T-helper 17 cell (primary cell): Measurements from ENCODE around the gene C4orf50. TPM values are rescaled to one million over a fixed set of nuclear protein-coding genes. Genes with fewer than 3 reads are reported as not detected.

Experiments
- ATAC-seq: fragments of 150-1000 bp; cut with Tn5 transposase; 2 replicates; pipeline ENCODE4 v1.10.0; 2021; ENCODE audit warnings: mild to moderate bottlenecking, moderate library complexity
- DNase-seq, 3 donors: peaks; one replicate each; pipeline versions ENCODE4 v3.0.0 to v3.0.0-alpha.2; 2020 to 2021
- H3K9me3 ChIP-seq: one replicate; pipeline ENCODE4 v1.7.0; 2013; ENCODE audit warnings: low read length, mild to moderate bottlenecking; ENCODE audit not compliant: control insufficient read depth, poor library complexity, severe bottlenecking
- H3K27ac Mint-ChIP-seq: one replicate; pipeline ENCODE4 v1.8.0; 2022; ENCODE audit warnings: mild to moderate bottlenecking, moderate library complexity, mixed read lengths
- H3K27me3 Mint-ChIP-seq: one replicate; pipeline ENCODE4 v1.8.0; 2022; ENCODE audit warnings: mixed read lengths
- H3K36me3 Mint-ChIP-seq: one replicate; pipeline ENCODE4 v1.8.0; 2022; ENCODE audit warnings: low read depth, mixed read lengths
- H3K4me1 Mint-ChIP-seq: one replicate; pipeline ENCODE4 v1.8.0; 2022; ENCODE audit warnings: mild to moderate bottlenecking, mixed read lengths
- H3K4me3 Mint-ChIP-seq: one replicate; pipeline ENCODE4 v1.8.0; 2022; ENCODE audit warnings: mild to moderate bottlenecking, moderate library complexity, mixed read lengths
- total RNA-seq, 4 donors: library from RNA in 2 of 4; stranded (reverse) in 2 of 4; gene quantifications; one replicate each; pipeline ENCODE4 v1.2.3 and lab custom pipeline; 2022 to 2026

C4orf50 gene
- total RNA-seq, 2 donors from 2014 or later: 0.87 to 2.3 TPM

GRCh38 chr4:6021831-6022606 lies 3.8 kb upstream of the C4orf50 start:
- no peaks in the 10 kb centered on the region for H3K9me3 ChIP-seq
- no peak for DNase-seq
- Mint-ChIP-seq H3K4me3 (no peak overlapping the region), H3K36me3 (no peaks in the 10 kb centered on the region), H3K27ac (no peak overlapping the region), H3K4me1 (no peaks in the 10 kb centered on the region), H3K27me3 (peaks cover 39% of the 10 kb centered on the region)
- ATAC-seq: peak; percentile 35

- H3K4me1 Mint-ChIP-seq: no peaks in the 10 kb centered on the region
- no peaks in the 10 kb centered on the region for H3K9me3 ChIP-seq
- H3K4me3 Mint-ChIP-seq: no peak overlapping the region
- no peak overlapping the region for H3K27ac Mint-ChIP-seq
- DNase-seq (no peak), ATAC-seq (no peak)
- no peaks in the 10 kb centered on the region for H3K36me3 Mint-ChIP-seq
- H3K27me3 Mint-ChIP-seq: peaks cover 39% of the 10 kb centered on the region
These were observed 2.4 kb upstream of the C4orf50 start for GRCh38 chr4:6020613-6021012.

GRCh38 chr4:6019316-6020263 lies 1.4 kb upstream of the C4orf50 start:
- no peaks in the 10 kb centered on the region for H3K9me3 ChIP-seq
- Mint-ChIP-seq H3K4me1 (no peaks in the 10 kb centered on the region), H3K4me3 (no peak overlapping the region), H3K27ac (peak overlapping the region; percentile 8), H3K27me3 (peaks cover 41% of the 10 kb centered on the region), H3K36me3 (no peaks in the 10 kb centered on the region)
- ATAC-seq (no peak), DNase-seq (no peak)

- H3K4me1 Mint-ChIP-seq: no peaks in the 10 kb centered on the region
- no peaks in the 10 kb centered on the region for H3K9me3 ChIP-seq
- H3K27me3 Mint-ChIP-seq: peaks cover 44% of the 10 kb centered on the region
- no peaks in the 10 kb centered on the region for H3K36me3 Mint-ChIP-seq
- ATAC-seq (no peak), DNase-seq (no peak)
- no peak overlapping the region for H3K27ac Mint-ChIP-seq
- no peak overlapping the region for H3K4me3 Mint-ChIP-seq
These were observed 431 bp downstream of the C4orf50 start for GRCh38 chr4:6017800-6018199.

GRCh38 chr4:6017030-6017429 lies 1.2 kb downstream of the C4orf50 start:
- Mint-ChIP-seq H3K4me1 (no peaks in the 10 kb centered on the region), H3K27ac (no peak overlapping the region), H3K4me3 (no peak overlapping the region), H3K36me3 (no peaks in the 10 kb centered on the region), H3K27me3 (peaks cover 50% of the 10 kb centered on the region)
- no peaks in the 10 kb centered on the region for H3K9me3 ChIP-seq
- ATAC-seq: no peak
- DNase-seq: no peak

GRCh38 chr4:6013564-6013963 lies 4.7 kb downstream of the C4orf50 start:
- peaks cover 7% of the 10 kb centered on the region for H3K36me3 Mint-ChIP-seq
- H3K9me3 ChIP-seq: no peaks in the 10 kb centered on the region
- peaks cover 4% of the 10 kb centered on the region for H3K4me1 Mint-ChIP-seq
- DNase-seq: no peak
- no peak overlapping the region for H3K27ac Mint-ChIP-seq
- no peak overlapping the region for H3K4me3 Mint-ChIP-seq
- peaks cover 65% of the 10 kb centered on the region for H3K27me3 Mint-ChIP-seq
- no peak for ATAC-seq

GRCh38 chr4:6012200-6012599 lies 6.0 kb downstream of the C4orf50 start:
- no peak for DNase-seq
- Mint-ChIP-seq H3K27me3 (peaks cover 56% of the 10 kb centered on the region), H3K27ac (no peak overlapping the region), H3K4me1 (peaks cover 4% of the 10 kb centered on the region), H3K4me3 (no peak overlapping the region), H3K36me3 (peaks cover 7% of the 10 kb centered on the region)
- H3K9me3 ChIP-seq: no peaks in the 10 kb centered on the region
- ATAC-seq: no peak

GRCh38 chr4:6011686-6012085 lies 6.5 kb downstream of the C4orf50 start:
- H3K9me3 ChIP-seq: no peaks in the 10 kb centered on the region
- ATAC-seq (no peak), DNase-seq (no peak)
- H3K4me1 Mint-ChIP-seq: peaks cover 4% of the 10 kb centered on the region
- peaks cover 9% of the 10 kb centered on the region for H3K36me3 Mint-ChIP-seq
- H3K4me3 Mint-ChIP-seq: no peak overlapping the region
- H3K27me3 Mint-ChIP-seq: peaks cover 56% of the 10 kb centered on the region
- no peak overlapping the region for H3K27ac Mint-ChIP-seq

GRCh38 chr4:6011271-6011671 lies 7.0 kb downstream of the C4orf50 start:
- Mint-ChIP-seq H3K4me3 (no peak overlapping the region), H3K27me3 (peaks cover 56% of the 10 kb centered on the region), H3K36me3 (peaks cover 9% of the 10 kb centered on the region), H3K4me1 (peaks cover 4% of the 10 kb centered on the region), H3K27ac (no peak overlapping the region)
- no peak for DNase-seq
- no peak for ATAC-seq
- H3K9me3 ChIP-seq: no peaks in the 10 kb centered on the region

GRCh38 chr4:6010789-6011188 lies 7.4 kb downstream of the C4orf50 start:
- Mint-ChIP-seq H3K4me1 (peaks cover 4% of the 10 kb centered on the region), H3K4me3 (no peak overlapping the region), H3K27ac (no peak overlapping the region), H3K36me3 (peaks cover 9% of the 10 kb centered on the region), H3K27me3 (peaks cover 56% of the 10 kb centered on the region)
- ATAC-seq (no peak), DNase-seq (no peak)
- H3K9me3 ChIP-seq: no peaks in the 10 kb centered on the region

- Mint-ChIP-seq H3K36me3 (peaks cover 9% of the 10 kb centered on the region), H3K4me1 (peaks cover 4% of the 10 kb centered on the region), H3K4me3 (no peak overlapping the region), H3K27ac (no peak overlapping the region), H3K27me3 (peaks cover 48% of the 10 kb centered on the region)
- DNase-seq (no peak), ATAC-seq (no peak)
- H3K9me3 ChIP-seq: no peaks in the 10 kb centered on the region
These were observed 8.8 kb downstream of the C4orf50 start for GRCh38 chr4:6009452-6009851.

GRCh38 chr4:6008766-6009385 lies 9.4 kb downstream of the C4orf50 start:
- peaks cover 4% of the 10 kb centered on the region for H3K4me1 Mint-ChIP-seq
- DNase-seq: no peak
- peaks cover 9% of the 10 kb centered on the region for H3K36me3 Mint-ChIP-seq
- H3K9me3 ChIP-seq: no peaks in the 10 kb centered on the region
- no peak overlapping the region for H3K4me3 Mint-ChIP-seq
- peaks cover 48% of the 10 kb centered on the region for H3K27me3 Mint-ChIP-seq
- no peak overlapping the region for H3K27ac Mint-ChIP-seq
- no peak for ATAC-seq

- no peaks in the 10 kb centered on the region for H3K9me3 ChIP-seq
- Mint-ChIP-seq H3K36me3 (peaks cover 9% of the 10 kb centered on the region), H3K27me3 (peaks cover 45% of the 10 kb centered on the region), H3K27ac (no peak overlapping the region), H3K4me1 (peaks cover 4% of the 10 kb centered on the region), H3K4me3 (no peak overlapping the region)
- ATAC-seq: no peak
- DNase-seq: no peak
These were observed 10.1 kb downstream of the C4orf50 start for GRCh38 chr4:6008092-6008551.
